K562 (cell line): ENCODE results near the gene ISCA1. TPM values are rescaled to one million over a fixed set of nuclear protein-coding genes. Genes with fewer than 3 reads are reported as not detected.
A peak's percentile ranks its signal among the peaks of the same experiment; 100 is the strongest.

Experiments used
- BACH1 ChIP-seq: fragments of 200-800 bp; sonication (Bioruptor generic); IDR thresholded peaks from 2 replicates; pipeline ENCODE4 v1.6.1; 2016; ENCODE audit warnings: missing genetic modification characterization, missing compliant biosample characterization
- CHAMP1 ChIP-seq: fragments of 450-650 bp; IDR thresholded peaks from 2 replicates; pipeline ENCODE4 v1.6.1; 2016; ENCODE audit warnings: mild to moderate bottlenecking
- DPF2 ChIP-seq: fragments of 450-650 bp; IDR thresholded peaks from 2 replicates; pipeline ENCODE4 v1.6.1; 2016
- E2F6 ChIP-seq, 2 experiments: IDR thresholded peaks; 2 replicates each; pipeline ENCODE4 v1.6.1; 2011; ENCODE audit warnings: borderline replicate concordance in 1 of 2, control low read depth in 1 of 2, low read depth in 1 of 2, low read length in 1 of 2, mild to moderate bottlenecking in 1 of 2, mixed read lengths in 1 of 2, moderate library complexity in 1 of 2; ENCODE audit not compliant: insufficient read depth in 1 of 2, insufficient read length in 1 of 2, poor library complexity in 1 of 2, severe bottlenecking in 1 of 2; ENCODE audit errors: extremely low read depth in 1 of 2
- HMGN3 ChIP-seq: IDR thresholded peaks from 2 replicates; pipeline ENCODE4 v1.6.1; 2011; ENCODE audit warnings: borderline replicate concordance, low read depth, mild to moderate bottlenecking, mixed read lengths, low read length; ENCODE audit not compliant: insufficient read length; ENCODE audit errors: extremely low read depth
- KAT2B ChIP-seq: IDR thresholded peaks from one replicate; pipeline ENCODE4 v1.6.1; 2012; ENCODE audit warnings: low read depth, mild to moderate bottlenecking, control low read depth, inconsistent platforms, low read length, moderate library complexity
- POLR2A ChIP-seq: fragments of 450-650 bp; conservative IDR thresholded peaks from 2 replicates; pipeline ENCODE4 v1.6.1; 2016
- PURB ChIP-seq: sonication (generic); formaldehyde crosslinking; IDR thresholded peaks from 2 replicates; pipeline ENCODE4 v1.9.0; 2021; ENCODE audit warnings: low read depth, mild to moderate bottlenecking, missing genetic modification reagents
- SIN3B ChIP-seq: fragments of 450-650 bp; IDR thresholded peaks from 2 replicates; pipeline ENCODE4 v1.6.1; 2017; ENCODE audit warnings: low read depth, mild to moderate bottlenecking, moderate library complexity
- STAT5B ChIP-seq: fragments of 250-450 bp; sonication (Bioruptor Pico); IDR thresholded peaks from 2 replicates; pipeline ENCODE4 v1.8.0; 2021; ENCODE audit warnings: mild to moderate bottlenecking, inconsistent platforms
- TRIM28 ChIP-seq: fragments of 450-650 bp; IDR thresholded peaks from 2 replicates; pipeline ENCODE4 v1.6.1; 2017
- XRCC4 ChIP-seq: IDR thresholded peaks from one replicate; pipeline ENCODE4 v1.6.1; 2011; ENCODE audit not compliant: insufficient read depth, insufficient read length; ENCODE audit errors: extremely low read depth
- ZNF174 ChIP-seq: fragments of 250-450 bp; sonication (Bioruptor Pico); IDR thresholded peaks from 2 replicates; pipeline ENCODE4 v1.4.0; 2020; ENCODE audit warnings: mild to moderate bottlenecking
- ZNF707 ChIP-seq: fragments of 250-450 bp; sonication (Bioruptor Pico); conservative IDR thresholded peaks from 2 replicates; pipeline ENCODE4 v1.8.0; 2022; ENCODE audit warnings: inconsistent platforms, mild to moderate bottlenecking, moderate library complexity
- polyA plus RNA-seq, 8 experiments: library from polyadenylated mRNA; depleted of rRNA in 4 of 8; stranded (reverse) in 5 of 8; unstranded in 3 of 8; fragments of >200 nt; fragmentation: Nextera tagmentation in 2 of 8; fragmentation: Illumina TruSeq in 1 of 8; extraction: Ambion mirVana in 2 of 8; extraction: Trizol in 1 of 8; gene quantifications; 2 replicates each; pipeline versions ENCODE4 v1.2.1 to v1.2.3, GENCODE V29; 2011 to 2014; ENCODE audit warnings: inconsistent platforms in 1 of 8, missing spikeins in 1 of 8
- total RNA-seq, 7 experiments: library from RNA; depleted of rRNA in 6 of 7; stranded (reverse); fragments of >200 nt in 6 of 7; fragmentation: Illumina TruSeq in 2 of 7; extraction: Trizol in 2 of 7; gene quantifications; 2 replicates each; pipeline versions ENCODE4 v1.2.1 to v1.2.3, GENCODE V29; 2011 to 2021; ENCODE audit warnings: low replicate concordance in 1 of 7
- TF ChIP-seq, protein P1 (sequence below): sonication (generic); formaldehyde crosslinking; IDR thresholded peaks from 2 replicates; pipeline ENCODE4 v1.8.0; 2023; ENCODE audit warnings: missing genetic modification reagents, mild to moderate bottlenecking, borderline replicate concordance
- TF ChIP-seq, protein P2 (sequence below): fragments of 200-400 bp; formaldehyde crosslinking; IDR thresholded peaks from 2 replicates; pipeline ENCODE4 v1.6.1; 2017; ENCODE audit warnings: mild to moderate bottlenecking, low read depth, low read length, moderate library complexity

The ISCA1 gene
- total and polyA plus RNA-seq, 9 of the 15 experiments (the other 6 are each of a cell fraction or from before 2014, with no cell fraction given), result 6.5 to 27.1 (median 20.0) TPM

- TF ChIP-seq XRCC4, result no peak
- TF ChIP-seq, protein P1, sequence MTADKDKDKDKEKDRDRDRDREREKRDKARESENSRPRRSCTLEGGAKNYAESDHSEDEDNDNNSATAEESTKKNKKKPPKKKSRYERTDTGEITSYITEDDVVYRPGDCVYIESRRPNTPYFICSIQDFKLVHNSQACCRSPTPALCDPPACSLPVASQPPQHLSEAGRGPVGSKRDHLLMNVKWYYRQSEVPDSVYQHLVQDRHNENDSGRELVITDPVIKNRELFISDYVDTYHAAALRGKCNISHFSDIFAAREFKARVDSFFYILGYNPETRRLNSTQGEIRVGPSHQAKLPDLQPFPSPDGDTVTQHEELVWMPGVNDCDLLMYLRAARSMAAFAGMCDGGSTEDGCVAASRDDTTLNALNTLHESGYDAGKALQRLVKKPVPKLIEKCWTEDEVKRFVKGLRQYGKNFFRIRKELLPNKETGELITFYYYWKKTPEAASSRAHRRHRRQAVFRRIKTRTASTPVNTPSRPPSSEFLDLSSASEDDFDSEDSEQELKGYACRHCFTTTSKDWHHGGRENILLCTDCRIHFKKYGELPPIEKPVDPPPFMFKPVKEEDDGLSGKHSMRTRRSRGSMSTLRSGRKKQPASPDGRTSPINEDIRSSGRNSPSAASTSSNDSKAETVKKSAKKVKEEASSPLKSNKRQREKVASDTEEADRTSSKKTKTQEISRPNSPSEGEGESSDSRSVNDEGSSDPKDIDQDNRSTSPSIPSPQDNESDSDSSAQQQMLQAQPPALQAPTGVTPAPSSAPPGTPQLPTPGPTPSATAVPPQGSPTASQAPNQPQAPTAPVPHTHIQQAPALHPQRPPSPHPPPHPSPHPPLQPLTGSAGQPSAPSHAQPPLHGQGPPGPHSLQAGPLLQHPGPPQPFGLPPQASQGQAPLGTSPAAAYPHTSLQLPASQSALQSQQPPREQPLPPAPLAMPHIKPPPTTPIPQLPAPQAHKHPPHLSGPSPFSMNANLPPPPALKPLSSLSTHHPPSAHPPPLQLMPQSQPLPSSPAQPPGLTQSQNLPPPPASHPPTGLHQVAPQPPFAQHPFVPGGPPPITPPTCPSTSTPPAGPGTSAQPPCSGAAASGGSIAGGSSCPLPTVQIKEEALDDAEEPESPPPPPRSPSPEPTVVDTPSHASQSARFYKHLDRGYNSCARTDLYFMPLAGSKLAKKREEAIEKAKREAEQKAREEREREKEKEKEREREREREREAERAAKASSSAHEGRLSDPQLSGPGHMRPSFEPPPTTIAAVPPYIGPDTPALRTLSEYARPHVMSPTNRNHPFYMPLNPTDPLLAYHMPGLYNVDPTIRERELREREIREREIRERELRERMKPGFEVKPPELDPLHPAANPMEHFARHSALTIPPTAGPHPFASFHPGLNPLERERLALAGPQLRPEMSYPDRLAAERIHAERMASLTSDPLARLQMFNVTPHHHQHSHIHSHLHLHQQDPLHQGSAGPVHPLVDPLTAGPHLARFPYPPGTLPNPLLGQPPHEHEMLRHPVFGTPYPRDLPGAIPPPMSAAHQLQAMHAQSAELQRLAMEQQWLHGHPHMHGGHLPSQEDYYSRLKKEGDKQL (CRISPR knock-in tag), result no peak
- peak; percentile 50 for TF ChIP-seq HMGN3
- no peak for TF ChIP-seq ZNF707 (CRISPR knock-in tag)
- TF ChIP-seq, protein P2, sequence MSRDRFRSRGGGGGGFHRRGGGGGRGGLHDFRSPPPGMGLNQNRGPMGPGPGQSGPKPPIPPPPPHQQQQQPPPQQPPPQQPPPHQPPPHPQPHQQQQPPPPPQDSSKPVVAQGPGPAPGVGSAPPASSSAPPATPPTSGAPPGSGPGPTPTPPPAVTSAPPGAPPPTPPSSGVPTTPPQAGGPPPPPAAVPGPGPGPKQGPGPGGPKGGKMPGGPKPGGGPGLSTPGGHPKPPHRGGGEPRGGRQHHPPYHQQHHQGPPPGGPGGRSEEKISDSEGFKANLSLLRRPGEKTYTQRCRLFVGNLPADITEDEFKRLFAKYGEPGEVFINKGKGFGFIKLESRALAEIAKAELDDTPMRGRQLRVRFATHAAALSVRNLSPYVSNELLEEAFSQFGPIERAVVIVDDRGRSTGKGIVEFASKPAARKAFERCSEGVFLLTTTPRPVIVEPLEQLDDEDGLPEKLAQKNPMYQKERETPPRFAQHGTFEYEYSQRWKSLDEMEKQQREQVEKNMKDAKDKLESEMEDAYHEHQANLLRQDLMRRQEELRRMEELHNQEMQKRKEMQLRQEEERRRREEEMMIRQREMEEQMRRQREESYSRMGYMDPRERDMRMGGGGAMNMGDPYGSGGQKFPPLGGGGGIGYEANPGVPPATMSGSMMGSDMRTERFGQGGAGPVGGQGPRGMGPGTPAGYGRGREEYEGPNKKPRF, result no peak
- peak; percentile 92 for TF ChIP-seq POLR2A
- TF ChIP-seq STAT5B, result no peak
- TF ChIP-seq ZNF174 (CRISPR knock-in tag), result no peak
- no peak for TF ChIP-seq DPF2
- TF ChIP-seq SIN3B, result peak; percentile 8; the same call in 1 of the 2 replicates
- no peak for TF ChIP-seq TRIM28
- no peak for TF ChIP-seq PURB (CRISPR knock-in tag)
- peak; percentile 8 to 26 for TF ChIP-seq E2F6 (IDR thresholded peaks at IDR 0.05; ENCODE audit: borderline replicate concordance in 1 of 2, extremely low read depth in 1 of 2, insufficient read depth in 1 of 2, insufficient read length in 1 of 2, low read depth in 1 of 2, low read length in 1 of 2, poor library complexity in 1 of 2, severe bottlenecking in 1 of 2)
- no peak for TF ChIP-seq KAT2B
- no peak for TF ChIP-seq BACH1 (tag)
- TF ChIP-seq CHAMP1, result no peak
Measured at GRCh38 chr9:86282077-86282978, at the start of gene ISCA1 (continued).
